Vagina (tissue), 2 donors: ENCODE results near the gene ACR.
"Not testable (repeated sequence)": the region's sequence is repeated elsewhere in the genome, so short reads cannot be mapped to it uniquely, and the experiment has no call there.

Experiments
- CTCF ChIP-seq, 3 experiments: fragments of 450-650 bp in 2 of 3; fragments of 200-600 bp in 1 of 3; sonication (generic) in 1 of 3; IDR thresholded peaks; one replicate each; pipeline ENCODE4 v1.5.1; 2017 to 2019; ENCODE audit warnings: antibody characterized with exemption in 3 of 3, mild to moderate bottlenecking in 2 of 3, moderate library complexity in 2 of 3
- POLR2A ChIP-seq, 2 donors: fragments of 450-650 bp; IDR thresholded peaks; one replicate each; pipeline ENCODE4 v1.6.1; 2017; ENCODE audit warnings: antibody characterized with exemption in 2 of 2, mild to moderate bottlenecking in 2 of 2, moderate library complexity in 2 of 2

- TF ChIP-seq CTCF, POLR2A (IDR thresholded peaks at IDR 0.05): not testable (repeated sequence)
These were observed 44.2 kb downstream of the ACR start for GRCh38 chr22:50782253-50782652.
